ENCODE results near the gene ZNF385C. TPM values are rescaled to one million over a fixed set of nuclear protein-coding genes. Genes with fewer than 3 reads are reported as not detected.

Gene ZNF385C
- total RNA-seq, 1 donor from 2014 or later: 1.3 TPM

DNA sequence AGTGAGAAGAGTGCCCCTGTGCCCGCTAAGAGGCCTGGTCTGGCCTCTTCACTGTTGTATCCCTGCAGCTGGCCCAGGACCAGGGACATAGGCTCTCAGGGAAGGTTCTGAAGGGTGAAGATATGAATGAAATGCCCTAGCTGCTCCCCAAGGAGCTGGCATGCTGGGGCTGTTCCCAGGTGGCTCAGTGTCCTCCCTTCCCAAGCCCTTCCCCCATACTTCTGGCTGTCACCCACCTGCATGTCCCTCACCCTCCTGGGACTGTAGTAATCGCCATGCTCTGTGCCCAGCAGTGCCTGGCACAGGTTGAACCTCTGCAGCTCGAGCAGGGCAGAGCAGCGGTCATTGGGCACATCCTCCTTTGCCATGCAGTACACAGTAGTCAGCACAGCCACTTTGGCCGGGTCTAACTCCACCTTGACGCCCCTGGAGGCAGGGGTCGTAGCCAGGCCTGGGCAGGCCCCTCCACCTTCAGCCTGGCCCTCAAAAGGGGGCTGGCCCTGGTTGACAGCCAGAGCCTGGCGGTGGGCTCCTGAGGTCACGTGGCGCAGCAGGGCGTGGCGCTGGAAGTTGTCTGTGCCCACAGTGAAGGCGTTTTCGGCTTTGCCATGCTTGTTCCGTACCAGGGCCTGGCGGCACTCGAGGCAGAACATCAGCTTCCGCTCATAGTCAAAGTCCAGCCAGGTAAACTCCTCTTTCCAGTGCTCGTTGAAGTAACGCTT lies 55.5 kb downstream of the ZNF385C start:
- Mint-ChIP-seq H3K4me3 (ENCODE audit: unreplicated experiment) (no peak overlapping the region), H3K9me3 (ENCODE audit: unreplicated experiment) (no peaks in the 10 kb centered on the region), H3K4me1 (ENCODE audit: unreplicated experiment) (no peaks in the 10 kb centered on the region), H3K27ac (ENCODE audit: unreplicated experiment) (no peak overlapping the region), H3K27me3 (ENCODE audit: unreplicated experiment) (no peaks in the 10 kb centered on the region), H3K36me3 (ENCODE audit: low read depth, unreplicated experiment) (no peaks in the 10 kb centered on the region)
- no peak for DNase-seq (ENCODE audit: low spot score)
- TF ChIP-seq, protein P1, sequence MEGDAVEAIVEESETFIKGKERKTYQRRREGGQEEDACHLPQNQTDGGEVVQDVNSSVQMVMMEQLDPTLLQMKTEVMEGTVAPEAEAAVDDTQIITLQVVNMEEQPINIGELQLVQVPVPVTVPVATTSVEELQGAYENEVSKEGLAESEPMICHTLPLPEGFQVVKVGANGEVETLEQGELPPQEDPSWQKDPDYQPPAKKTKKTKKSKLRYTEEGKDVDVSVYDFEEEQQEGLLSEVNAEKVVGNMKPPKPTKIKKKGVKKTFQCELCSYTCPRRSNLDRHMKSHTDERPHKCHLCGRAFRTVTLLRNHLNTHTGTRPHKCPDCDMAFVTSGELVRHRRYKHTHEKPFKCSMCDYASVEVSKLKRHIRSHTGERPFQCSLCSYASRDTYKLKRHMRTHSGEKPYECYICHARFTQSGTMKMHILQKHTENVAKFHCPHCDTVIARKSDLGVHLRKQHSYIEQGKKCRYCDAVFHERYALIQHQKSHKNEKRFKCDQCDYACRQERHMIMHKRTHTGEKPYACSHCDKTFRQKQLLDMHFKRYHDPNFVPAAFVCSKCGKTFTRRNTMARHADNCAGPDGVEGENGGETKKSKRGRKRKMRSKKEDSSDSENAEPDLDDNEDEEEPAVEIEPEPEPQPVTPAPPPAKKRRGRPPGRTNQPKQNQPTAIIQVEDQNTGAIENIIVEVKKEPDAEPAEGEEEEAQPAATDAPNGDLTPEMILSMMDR (IDR thresholded peaks at IDR 0.05; ENCODE audit: unreplicated experiment): no peak

DNA sequence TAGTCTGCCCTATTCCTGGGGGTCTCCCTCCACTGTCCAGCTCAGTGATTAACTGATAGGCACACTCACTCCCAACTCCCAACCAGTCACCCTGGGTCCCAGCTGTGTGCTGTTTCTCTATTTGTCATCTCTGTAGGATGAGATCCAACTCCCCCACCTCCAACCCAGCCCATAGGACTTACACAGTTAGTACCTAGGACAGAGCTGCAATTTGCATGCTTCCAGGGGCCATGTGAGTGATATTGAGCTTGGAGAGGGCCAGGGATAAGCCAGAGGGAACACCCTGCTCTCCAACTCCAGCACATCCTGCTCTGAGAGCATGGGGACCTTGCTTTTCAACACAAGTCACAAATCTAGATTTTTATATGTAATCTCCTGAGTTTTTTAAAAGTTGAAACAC lies 56.7 kb downstream of the ZNF385C start:
- Mint-ChIP-seq H3K27ac (ENCODE audit: unreplicated experiment) (no peak overlapping the region), H3K36me3 (ENCODE audit: low read depth, unreplicated experiment) (no peaks in the 10 kb centered on the region), H3K27me3 (ENCODE audit: unreplicated experiment) (no peaks in the 10 kb centered on the region), H3K9me3 (ENCODE audit: unreplicated experiment) (no peaks in the 10 kb centered on the region), H3K4me3 (ENCODE audit: unreplicated experiment) (peak overlapping the region; percentile 47), H3K4me1 (ENCODE audit: unreplicated experiment) (no peaks in the 10 kb centered on the region)
- DNase-seq (ENCODE audit: low spot score): no peak
- TF ChIP-seq, protein P1 (IDR thresholded peaks at IDR 0.05; ENCODE audit: unreplicated experiment): no peak

DNA sequence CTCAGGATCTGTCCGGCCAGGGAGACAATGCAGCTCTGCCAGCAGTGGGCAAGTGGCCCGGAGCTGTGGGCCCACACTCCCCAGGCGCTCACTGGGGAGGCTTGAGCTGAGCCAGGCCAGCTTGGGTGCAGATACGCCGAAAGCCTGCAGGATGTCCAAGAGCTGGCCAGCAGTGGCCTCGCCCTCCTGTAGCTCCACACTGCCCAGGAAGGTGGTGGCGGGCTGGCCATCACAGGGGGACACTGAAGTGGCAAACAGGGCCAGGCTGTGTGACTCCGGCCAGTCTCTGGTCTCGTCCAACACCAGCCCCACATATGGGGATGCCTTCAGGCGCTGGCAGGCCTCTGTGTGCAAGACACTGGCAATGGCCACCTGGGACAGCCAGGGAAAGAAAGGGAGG lies 57.5 kb downstream of the ZNF385C start:
- H3K4me3 Mint-ChIP-seq (ENCODE audit: unreplicated experiment): no peak overlapping the region
- TF ChIP-seq, protein P1 (IDR thresholded peaks at IDR 0.05; ENCODE audit: unreplicated experiment): no peak

DNA sequence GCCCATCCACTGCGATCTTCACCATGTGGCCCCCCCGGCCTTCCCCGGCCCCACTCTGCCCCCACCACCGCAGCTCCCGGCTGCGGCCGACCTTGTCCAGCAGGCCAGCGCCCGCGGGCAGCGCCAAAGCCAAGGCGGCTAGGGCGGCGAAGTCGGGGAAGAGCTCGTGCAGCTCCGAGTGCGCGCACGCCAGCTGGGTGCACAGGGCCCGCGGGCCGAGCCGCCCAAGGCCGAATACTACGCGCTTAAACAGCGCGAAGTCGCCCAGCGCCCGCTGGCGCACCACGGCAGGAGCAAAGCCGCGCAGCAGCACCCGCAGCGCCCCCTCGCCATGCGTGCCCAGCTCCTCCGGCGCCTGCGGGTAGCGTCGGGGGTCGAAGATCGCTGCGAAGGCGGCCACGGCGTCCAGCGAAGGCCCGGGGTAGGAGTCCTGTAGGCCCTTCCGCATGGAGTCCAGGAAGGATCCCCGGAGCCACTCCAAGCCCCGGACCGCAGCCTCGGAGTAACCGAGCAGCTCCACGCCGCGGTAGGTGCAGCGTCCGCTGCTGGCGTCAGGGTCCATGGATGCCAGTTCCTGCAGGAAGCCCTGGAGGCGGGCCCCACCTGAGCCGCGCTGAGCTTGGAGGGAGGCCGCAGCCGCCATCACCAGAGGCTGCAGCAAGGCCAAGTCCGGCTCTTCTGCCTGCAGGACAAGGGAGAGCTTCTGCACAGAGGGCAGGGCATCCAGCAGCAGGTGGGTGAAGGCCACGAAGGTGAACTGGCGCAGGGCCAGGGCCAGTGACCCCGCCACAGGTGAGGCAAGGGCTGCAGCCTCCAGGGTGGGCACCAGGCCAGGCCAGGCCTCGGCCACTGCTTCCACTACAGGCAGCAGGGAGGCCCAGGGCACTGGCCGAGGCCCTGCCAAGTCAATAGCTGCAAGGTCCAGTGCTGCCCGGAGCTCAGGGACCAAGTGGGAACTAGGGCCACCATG lies 58.2 kb downstream of the ZNF385C start:
- Mint-ChIP-seq H3K27ac (ENCODE audit: unreplicated experiment) (no peak overlapping the region), H3K27me3 (ENCODE audit: unreplicated experiment) (no peaks in the 10 kb centered on the region), H3K4me1 (ENCODE audit: unreplicated experiment) (no peaks in the 10 kb centered on the region), H3K36me3 (ENCODE audit: low read depth, unreplicated experiment) (no peaks in the 10 kb centered on the region), H3K9me3 (ENCODE audit: unreplicated experiment) (no peaks in the 10 kb centered on the region), H3K4me3 (ENCODE audit: unreplicated experiment) (no peak overlapping the region)
- TF ChIP-seq, protein P1 (IDR thresholded peaks at IDR 0.05; ENCODE audit: unreplicated experiment): no peak
- no peak for DNase-seq (ENCODE audit: low spot score)

More for the DNA sequence above, 57.5 kb downstream of the ZNF385C start:
- H3K27me3 Mint-ChIP-seq (ENCODE audit: unreplicated experiment): no peaks in the 10 kb centered on the region
- H3K27ac Mint-ChIP-seq (ENCODE audit: unreplicated experiment): no peak overlapping the region
- no peaks in the 10 kb centered on the region for H3K36me3 Mint-ChIP-seq (ENCODE audit: low read depth, unreplicated experiment)
- no peak for DNase-seq (ENCODE audit: low spot score)
- H3K9me3 Mint-ChIP-seq (ENCODE audit: unreplicated experiment): no peaks in the 10 kb centered on the region
- no peaks in the 10 kb centered on the region for H3K4me1 Mint-ChIP-seq (ENCODE audit: unreplicated experiment)

Measured in endothelial cell (in vitro differentiated cells).